ENCODE data around the gene STKLD1.

DNA sequence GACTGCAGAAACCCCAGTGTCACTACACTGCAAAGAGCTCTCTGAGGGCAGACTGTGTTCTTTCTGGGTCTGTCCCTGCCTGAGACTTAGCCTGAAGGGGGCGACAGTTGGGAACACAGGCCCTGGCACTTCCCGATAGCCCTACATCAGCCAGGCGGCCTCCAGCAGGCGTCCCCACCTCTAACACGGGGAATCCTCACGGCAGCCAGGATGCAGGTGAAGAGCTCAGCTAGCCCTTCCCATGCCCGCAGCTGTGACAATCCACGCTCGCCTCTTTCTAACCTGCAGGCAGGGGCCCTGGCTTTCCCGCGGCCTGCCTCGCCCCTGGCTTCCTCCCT, 34.1 kb upstream of the STKLD1 start:
- TF ChIP-seq ZNF274 (IDR thresholded peaks at IDR 0.05; ENCODE audit: low read depth, low read length) (no peak), YY1 (IDR thresholded peaks at IDR 0.05; ENCODE audit: insufficient read depth, insufficient read length) (no peak), SUZ12 (IDR thresholded peaks at IDR 0.05; ENCODE audit: extremely low read depth, insufficient read depth, insufficient read length) (no peak)
